GDM1 (cell line): Measurements from ENCODE around the gene PAOX.
A peak's percentile ranks its signal among the peaks of the same experiment; 100 is the strongest.
"Not testable (repeated sequence)": the region's sequence is repeated elsewhere in the genome, so short reads cannot be mapped to it uniquely, and the experiment has no call there.

Experiments used
- DNase-seq: peaks from one replicate; lab custom pipeline; 2025; lab: John Stamatoyannopoulos, UW

PAOX gene

DNA sequence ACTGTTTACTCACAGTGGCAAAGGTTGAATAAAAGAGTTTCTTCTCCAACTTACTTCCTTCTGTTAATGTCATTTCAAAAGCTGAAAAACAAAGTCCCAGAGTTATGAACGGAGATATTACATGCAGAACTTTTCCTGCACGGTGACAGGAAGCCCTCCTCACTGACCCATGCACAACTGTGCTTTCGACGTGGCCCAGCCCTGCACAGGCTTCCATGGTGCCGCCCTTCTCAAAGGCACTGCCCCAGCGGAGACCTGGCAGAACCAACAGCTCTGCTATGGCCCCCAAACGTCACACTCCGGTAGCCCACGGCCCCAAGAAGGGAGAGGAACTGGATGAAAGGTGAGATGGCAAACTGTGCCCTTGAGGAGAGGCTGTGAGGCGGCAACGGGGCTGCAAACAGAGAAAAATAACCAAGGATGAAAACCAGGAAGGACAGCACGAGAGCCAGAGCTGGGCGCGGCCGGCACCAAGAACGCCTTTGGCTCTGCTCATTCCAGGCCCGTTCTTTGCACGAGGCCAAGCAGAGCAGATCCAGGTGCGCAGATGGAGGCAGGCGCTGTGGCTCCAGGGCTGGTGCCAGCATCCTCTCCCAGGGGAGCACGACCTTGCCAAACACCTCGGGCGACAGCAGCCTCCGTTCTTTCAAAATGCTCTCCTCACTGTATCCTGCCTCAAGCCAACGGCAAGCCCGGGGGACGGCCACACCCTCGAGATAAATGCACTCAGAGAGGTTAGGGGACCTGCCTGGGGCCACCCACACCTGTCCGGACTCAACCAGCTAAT, 14.2 kb upstream of the PAOX start:
- DNase-seq = no peak

DNA sequence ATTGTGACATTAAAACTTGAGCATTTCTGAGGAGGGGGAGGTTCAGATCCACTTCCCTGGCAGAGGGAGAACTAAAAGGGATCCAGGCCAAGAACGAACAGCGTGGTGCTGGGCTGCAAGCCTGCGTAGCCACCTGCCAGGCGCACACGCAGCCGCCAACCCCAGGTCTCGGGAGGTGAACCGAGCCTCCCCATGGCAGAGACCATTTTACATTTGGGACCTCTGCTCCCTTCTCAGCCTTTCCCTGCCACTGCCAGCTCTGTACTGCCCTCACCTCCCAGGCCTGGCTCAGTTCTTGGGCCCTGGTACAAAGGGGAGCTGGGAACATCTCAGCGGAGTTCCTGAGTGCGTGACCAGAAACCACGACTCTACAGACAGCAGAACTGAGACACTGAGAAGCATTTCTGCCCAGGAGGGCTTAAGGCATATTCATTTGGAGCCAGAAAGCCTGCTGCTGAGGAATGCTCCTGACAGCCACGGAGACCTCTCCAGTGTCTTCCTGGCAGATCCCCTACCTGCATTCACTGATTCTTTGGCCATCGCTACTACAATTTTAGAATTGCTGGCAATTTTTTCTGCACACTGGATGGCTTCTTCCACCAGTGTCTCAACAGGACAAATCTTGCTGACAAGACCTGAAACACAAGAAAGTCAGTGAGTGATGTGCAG, 13.5 kb upstream of the PAOX start:
- no peak for DNase-seq

DNA sequence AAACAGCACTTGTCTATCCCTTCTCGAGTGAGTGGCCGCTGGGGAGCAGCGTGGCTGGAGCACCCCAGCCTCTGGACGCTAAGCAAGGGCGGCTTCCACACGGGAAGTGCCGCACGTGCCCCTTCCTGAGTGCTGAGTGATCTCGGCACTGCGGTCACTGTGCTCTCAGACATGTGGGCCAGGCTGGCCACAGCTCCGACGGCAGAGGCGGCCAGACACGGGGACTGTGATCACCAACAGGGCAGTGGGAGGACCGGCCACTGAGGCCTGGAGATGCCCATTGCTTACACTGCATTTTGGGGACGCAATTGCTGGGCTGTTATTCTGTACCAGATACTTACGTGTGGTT, 13.0 kb upstream of the PAOX start:
- no peak for DNase-seq

DNA sequence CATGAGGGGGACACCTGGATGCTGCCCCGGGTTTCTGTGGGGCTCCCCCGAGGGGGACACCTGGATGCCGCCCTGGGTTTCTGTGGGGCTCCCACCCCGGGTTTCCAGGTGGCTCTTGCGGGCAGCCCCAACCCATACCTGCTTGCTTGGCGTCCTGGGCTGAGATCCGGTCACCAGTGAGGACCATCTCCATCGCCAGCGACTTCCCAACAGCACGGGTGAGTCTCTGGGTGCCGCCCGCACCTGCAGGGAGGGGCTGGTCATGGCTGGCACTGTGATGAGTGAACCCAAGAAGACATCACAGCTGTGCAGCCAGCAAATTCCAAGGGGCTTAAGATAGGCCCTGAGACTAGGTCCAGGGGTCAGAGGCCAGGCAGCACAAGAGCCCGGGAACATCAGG, 12.3 kb upstream of the PAOX start:
- DNase-seq = no peak

DNA sequence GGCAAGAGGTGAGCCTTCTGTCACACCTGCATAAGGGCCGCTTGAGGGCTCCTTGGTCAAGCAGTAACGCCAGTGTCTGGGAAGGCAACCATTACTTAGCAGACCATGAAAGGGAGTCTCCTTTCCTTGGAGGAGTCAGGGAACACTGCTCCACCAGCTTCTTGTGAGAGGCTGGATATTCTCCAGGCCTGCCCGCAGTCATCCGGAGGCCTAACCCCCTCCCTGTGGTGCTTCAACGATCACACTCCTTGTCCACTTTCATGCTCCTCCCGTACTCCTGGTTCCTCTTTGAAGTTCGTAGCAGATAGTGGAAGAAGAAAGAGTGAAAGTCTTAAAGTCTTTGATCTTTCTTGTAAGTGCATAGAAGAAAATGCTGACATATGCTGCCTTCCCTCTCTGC, 11.6 kb upstream of the PAOX start:
- DNase-seq = not testable (repeated sequence)

DNA sequence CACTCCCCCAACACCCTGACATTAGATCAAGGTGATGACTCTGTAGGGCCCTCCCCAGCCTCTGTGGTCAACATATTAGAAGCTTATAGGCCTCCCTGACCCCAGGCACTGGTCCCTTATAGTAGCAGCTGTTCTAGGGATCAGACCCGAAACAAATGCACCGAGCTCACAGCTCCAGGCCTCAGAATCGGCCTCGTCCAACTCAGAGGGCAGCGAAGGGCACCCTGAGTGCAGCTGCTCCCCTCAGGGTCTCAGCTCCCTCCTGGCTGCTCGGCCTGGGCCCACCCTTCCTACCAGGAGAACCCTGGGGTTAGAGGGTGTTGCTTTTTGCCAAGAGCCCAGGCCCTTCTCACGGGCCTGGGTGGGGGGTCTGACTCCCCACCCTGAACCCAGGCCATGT, 10.9 kb upstream of the PAOX start:
- DNase-seq = no peak

DNA sequence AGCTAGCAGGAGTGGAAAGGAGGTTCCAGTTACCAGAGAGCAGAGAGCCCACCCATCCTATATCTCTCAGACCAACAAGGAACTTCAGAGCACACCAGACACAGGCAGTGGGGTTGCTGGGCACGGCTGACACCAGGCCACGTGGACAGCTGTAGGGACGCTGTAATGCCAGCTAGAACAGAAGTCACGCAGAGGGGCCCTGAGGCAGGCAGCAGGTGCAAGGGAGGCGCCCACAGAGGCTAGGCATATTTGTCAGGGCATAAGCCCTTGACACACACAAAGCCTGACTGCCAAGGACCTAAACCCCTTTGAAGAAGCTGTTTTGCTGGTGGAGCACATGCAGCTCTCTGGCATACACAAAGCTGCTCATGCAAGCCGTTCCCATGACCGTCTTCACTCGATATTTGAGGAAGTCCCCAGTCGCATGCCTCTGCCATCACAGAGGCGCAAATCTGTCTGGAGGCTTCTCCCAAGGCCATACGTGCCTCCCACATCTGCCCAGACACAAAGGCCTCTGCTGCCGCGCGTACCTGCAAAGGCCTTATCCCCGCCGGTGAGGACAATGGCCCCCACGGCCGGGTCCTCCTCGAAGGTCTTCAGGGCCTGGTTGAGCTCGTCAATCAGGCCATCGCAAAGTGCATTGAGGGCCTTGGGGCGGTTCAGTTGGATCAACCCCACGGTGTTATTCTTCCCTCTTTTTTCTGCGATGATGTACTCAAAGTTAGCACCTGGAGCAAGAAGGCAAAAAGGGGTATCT, 8.9 kb upstream of the PAOX start:
- DNase-seq = no peak

DNA sequence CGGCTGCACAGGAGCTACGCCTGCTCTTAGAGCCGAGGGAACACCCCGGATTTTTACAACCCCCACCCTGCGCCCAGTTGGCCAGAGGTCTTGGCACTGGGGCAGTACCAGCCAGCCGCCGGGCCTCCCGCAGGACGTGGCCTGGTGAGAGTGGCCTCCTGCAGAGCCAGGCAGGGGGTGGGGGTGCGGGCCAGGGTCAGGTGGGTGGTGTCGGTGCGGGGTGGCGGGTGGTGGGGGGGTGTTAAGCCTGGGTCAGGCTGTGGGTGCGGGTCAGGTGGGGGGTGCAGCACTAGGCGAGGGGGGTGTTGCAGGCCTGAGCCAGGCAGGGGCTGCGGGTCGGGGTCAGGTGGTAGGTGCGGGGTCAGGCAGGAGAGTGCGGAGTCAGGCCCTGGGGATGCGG, 6.6 kb upstream of the PAOX start:
- DNase-seq = no peak

DNA sequence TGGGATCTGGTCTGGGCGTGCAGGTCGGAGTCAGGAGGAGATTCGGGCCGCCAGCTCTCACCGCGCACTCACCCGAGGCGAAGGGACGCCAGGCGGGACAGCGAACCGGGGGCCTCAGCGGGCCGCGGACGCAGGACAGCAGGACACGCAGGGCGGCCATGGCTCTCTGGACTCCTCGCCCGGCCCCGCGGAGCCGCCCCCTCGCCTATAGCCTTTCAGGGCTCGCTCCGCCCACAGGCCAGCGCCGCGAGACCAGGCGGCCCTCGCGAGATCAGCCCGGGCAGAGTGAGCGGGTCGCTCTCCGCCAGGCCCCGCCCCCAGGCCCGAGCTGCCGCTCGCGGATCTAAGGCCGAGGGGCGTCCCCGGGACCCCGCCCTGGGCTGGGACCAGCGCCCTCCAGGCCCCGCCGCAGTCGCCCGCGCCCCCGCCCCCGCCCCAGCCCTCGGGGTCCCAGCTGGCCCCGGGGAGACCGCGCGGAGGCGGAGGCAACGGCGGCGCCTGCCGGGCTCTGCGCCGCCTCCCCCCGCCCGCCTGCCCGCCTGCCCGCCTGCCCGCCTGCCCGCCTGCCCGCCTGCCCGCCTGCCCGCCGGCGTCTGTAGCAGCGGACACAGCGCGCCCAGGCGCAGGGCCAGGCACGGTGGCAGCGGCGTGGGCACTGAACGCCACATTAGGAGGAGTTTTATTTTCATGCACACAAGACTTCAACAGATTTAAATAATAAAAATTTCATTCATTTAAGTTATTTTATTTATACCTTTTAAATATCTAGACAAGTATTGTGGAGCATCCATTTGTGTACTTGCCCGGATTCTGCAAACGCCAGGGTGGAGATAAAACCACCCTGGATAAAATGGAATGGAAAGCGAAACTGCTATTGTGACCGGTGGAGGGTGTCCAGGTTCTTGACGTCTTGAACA, 5.6 kb upstream of the PAOX start, which contains the start of gene ECHS1:
ECHS1 (minus strand) TSS at position 181 of the 917 bp plus-strand sequence; CDS start at position 160, 21 bp downstream.
- DNase-seq = peak; percentile 91

DNA sequence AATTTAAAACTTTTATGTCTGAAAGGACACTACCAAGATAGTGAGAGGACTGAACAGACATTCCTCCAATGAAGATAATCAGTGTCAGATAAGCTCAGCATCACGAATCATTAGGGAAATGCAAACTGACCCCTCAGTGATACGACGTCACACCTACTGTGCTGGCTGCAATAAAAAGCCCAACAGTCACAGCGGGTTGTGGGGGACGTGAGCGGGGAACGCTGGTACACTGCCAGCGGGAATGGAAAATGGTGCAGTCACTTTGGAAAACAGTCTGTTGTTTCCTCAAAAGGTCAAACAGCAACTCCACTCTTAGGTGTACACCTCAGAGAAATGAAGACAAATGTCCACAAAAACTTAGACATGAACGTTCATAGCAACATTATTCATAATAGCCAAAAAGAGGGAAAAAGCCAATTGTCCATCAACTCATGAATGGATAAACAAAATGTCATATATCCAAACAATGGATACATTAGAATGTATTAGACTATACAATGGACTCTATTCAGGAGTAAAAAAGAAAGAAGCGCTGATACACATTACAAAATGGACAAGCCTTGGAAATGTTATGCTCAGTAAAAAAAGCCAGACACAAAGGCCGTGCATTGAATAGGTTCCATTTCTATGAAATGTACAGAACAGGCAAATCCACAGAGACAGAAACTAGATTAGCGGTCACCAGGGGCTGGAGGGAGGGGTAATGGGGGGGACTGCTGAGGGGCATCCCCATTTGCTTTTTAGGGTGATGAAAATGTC, 3.5 kb upstream of the PAOX start:
- DNase-seq = no peak

DNA sequence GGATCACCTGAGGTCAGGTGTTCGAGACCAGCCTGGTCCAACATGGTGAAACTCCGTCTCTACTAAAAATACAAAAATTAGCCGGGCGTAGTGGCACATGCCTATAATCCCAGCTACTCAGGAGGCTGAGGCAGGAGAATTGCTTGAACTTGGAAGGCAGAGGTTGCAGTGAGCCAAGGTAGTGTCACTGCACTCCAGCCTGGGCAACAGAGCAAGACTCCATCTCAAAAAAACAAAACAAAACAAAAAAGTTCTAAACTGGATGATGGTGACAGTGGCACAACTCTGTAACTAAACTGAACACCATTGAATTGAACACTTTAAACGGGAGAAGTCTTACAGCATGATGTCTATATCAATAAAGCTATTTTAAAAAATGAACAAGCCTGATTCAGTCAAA, 2.9 kb upstream of the PAOX start:
- not testable (repeated sequence) for DNase-seq

DNA sequence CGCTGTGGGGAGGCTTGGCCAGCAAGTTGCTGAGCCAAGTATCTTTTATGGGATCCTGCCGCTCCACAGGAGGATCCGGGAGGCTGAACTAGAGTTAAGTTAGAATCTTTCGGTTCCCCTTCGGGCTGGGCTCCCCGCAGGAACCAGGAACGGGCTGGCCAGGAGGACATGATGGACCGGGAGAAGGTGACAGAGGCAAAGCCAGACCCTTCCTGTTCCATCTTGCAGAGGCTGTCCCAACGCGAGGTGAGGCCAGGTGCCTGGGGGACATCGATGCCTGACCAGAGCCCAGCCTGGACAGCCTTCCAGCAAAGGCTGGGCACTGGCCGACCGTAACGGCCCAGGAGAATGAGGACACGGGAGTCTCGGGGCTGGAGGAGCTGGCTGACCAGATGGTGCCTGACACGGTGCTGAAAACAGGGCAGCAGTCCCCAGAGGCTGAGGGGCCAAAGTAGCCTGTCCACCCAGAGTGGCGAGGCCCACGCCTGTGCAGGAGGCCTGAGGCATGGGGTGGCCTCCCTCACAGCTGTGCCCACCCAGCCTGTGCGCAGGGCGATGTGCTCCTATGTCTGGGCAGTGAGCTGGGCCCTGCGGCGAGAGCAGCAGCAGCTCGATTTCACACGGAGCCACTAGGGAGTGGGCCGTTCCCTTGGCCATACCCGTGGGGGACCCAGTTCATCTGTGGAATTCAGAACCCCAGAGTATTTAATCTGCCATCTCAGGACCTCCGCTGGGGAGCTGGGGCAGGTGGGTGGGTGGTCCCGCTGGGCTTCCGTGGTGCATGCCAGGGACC, 1.8 kb upstream of the PAOX start:
- no peak for DNase-seq

DNA sequence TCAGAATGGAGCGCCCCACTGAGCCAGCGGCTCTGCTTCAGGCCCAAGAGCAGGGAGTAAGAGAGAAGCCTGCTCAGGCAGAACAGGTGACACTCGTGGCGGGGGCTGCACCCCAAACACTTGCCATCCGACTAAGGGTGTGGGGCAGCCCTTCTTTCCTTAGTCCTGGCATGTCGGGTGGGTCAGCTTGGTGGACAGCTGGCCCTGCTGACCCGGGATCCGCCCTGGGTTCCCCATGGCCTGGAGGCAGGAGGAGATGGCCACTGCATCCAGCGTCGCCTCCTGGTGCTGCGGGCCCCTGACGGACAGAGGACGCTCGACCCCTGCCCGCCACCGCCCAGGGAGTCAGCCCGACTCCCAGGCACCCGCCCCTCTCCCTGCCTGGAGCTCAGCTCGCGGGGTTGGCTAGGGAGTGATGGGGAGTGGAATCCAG, 1.2 kb upstream of the PAOX start:
- DNase-seq = no peak

DNA sequence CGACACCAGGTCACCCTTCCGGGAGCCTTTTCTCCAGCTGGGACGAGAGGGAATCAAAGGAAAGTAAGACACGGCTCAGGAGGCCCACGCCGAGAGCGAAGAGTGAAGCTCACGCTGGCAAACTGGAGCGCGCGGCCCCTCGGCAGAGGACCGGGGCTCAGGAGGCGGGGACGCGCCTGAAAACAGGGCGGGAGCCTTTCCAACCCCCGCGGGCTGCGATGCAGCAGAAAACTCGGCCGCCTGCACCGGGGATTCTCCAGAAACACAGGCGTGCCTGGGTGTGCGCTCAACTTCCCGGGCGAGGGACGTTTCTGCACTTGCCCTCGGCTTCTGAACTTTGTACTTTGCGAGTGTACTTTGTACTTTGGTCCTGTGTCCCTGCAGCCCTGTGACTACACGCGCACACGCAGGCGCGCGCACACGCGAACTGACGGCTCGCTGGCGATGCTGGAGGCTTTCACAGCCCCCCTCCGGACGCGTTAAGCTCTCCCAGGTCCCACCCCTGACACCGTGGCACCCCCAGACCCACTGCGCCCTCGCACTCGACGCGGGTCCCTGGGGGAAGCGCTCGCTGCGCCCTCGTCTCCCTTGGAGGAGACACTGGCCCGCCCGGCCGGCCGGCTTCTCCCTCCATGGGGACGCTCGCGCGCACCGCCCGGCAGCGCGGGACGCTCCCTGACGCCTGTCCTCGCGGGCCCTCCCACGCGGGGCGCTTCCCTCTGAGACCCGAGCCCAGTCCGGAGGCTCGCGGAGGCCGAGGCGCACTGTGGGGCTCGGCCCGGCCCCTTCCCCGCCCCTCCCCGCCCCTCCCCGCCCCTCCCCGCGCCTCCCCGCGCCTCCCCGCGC, 588 bp upstream of the PAOX start:
- peak; percentile 39 for DNase-seq

DNA sequence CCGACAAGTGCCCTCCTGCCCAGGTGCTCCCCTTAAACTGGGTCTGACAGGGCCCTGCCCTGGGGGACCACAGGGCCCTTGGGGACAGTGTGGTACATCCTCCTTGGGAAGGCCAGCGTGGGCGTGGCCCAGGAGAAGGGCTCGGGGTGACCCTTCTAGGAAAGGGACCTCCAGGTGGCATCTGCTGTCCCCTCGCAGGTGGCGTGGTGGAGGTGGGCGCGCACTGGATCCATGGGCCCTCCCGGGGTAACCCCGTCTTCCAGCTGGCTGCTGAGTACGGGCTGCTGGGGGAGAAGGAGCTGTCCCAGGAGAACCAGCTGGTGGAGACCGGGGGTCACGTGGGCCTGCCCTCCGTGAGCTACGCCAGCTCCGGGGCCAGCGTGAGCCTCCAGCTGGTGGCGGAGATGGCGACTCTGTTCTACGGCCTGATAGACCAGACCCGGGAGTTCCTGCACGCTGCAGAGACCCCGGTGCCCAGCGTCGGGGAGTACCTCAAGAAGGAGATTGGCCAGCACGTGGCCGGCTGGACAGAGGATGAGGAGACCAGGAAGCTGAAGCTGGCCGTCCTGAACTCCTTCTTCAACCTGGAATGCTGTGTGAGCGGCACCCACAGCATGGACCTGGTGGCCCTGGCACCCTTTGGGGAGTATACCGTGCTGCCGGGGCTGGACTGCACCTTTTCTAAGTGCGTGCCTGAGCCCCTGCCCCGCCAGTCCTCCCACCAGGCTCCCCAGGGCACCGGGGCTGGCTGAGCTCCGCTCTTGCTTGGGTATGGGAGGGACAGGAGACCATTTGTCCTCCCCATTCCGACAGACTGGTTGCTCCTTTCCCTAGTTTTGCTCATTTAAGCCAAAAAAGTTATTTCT, 972 bp downstream of the PAOX start:
- no peak for DNase-seq

DNA sequence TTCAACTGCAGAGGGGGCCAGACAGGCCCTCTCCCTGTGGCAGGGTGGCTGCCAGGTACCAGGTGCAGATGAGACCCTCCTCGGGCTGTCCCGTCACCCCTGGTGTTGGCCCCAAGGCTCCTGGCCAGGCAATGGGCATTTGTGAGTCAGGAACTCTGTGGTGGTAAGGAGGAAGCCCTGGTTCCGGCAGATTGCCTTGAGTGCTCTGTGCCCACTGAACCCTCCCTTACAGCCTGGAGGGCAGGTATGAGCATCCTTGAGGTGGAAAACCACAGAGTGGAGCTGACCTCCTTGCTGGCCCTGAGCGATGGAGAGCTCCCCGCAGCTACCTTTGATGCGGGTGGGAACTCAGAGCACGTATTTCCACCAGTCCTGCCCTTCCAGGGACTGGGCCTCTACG, 2.0 kb downstream of the PAOX start:
- no peak for DNase-seq

DNA sequence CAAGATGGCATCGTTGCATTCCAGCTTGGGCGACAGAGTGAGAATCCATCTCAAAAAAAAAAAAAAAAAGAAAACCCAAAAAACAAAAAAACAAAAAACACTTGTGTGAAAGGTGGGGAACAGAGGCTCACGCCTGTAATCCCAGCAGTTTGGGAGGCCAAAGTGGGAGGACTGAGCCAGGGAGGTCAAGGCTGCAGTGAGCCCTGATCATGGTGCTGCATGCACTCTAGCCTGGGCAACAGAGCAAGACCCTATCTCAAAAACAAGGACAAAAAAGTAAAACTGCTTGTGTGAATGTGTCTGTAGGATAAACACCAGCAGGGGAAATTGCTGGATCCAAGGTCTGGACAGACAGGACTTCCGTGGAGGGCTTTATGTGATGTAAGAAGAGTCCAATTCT, 4.5 kb downstream of the PAOX start:
- DNase-seq = no peak

DNA sequence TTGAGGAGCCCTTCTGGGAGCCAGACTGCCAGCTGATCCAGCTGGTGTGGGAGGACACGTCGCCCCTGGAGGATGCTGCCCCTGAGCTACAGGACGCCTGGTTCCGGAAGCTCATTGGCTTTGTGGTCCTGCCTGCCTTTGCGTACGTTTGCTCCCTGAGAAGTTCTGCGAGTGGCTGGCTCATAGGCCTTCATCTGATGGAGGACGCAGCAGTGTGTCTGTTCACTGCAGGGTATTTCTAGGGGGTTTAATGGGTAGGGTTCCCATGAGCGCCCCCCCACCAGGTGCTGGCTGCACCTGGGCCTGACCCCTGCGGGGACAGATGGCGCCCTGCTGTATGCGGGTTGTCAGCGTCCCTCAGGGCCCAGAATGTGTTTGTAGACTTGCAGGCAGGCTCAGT, 5.0 kb downstream of the PAOX start:
- no peak for DNase-seq
